Thoracic aorta (tissue), 2 donors: ENCODE measurements around the gene TMEM212. TPM values are rescaled to one million over a fixed set of nuclear protein-coding genes. Genes with fewer than 3 reads are reported as not detected.

Experiments used
- ATAC-seq: fragments of 150-250 bp; one replicate; pipeline ENCODE4 v1.8.0; 2017; ENCODE audit warnings: low read depth; ENCODE audit not compliant: insufficient number of reproducible peaks, low FRiP score
- DNase-seq: peaks from one replicate; pipeline ENCODE4 v3.0.0-alpha.2; 2020; ENCODE audit warnings: low spot score
- H3K27ac ChIP-seq, 2 donors: fragments of 200-600 bp; sonication (generic); 1 replicate in 1 of 2; 2 replicates in 1 of 2; pipeline ENCODE4 v1.5.1; 2016; ENCODE audit warnings: mild to moderate bottlenecking in 2 of 2, moderate library complexity in 2 of 2
- H3K27me3 ChIP-seq: fragments of 200-600 bp; sonication (generic); replicated peaks from 2 replicates; pipeline ENCODE4 v1.6.0; 2016; ENCODE audit warnings: mild to moderate bottlenecking; ENCODE audit not compliant: insufficient read depth
- H3K36me3 ChIP-seq: fragments of 200-600 bp; sonication (generic); one replicate; pipeline ENCODE4 v1.5.1; 2016
- H3K4me1 ChIP-seq, 2 donors: fragments of 200-600 bp; sonication (generic); 1 replicate in 1 of 2; 2 replicates in 1 of 2; pipeline versions ENCODE4 v1.5.1 to v1.6.0; 2016; ENCODE audit warnings: low read depth in 2 of 2, mild to moderate bottlenecking in 1 of 2; ENCODE audit not compliant: control insufficient read depth in 1 of 2
- H3K4me3 ChIP-seq: fragments of 200-600 bp; sonication (generic); 2 replicates; pipeline ENCODE4 v1.5.1; 2016; ENCODE audit warnings: mild to moderate bottlenecking
- H3K9me3 ChIP-seq: fragments of 200-600 bp; sonication (generic); 2 replicates; pipeline ENCODE4 v1.5.1; 2016
- total RNA-seq, 2 donors: library from RNA; depleted of rRNA; stranded (reverse); fragments of >200 nt; gene quantifications; one replicate each; pipeline versions ENCODE4 v1.1.0 to v1.2.3, GENCODE V29; 2016
- TF ChIP-seq, protein P1 (sequence below): fragments of 200-600 bp; sonication (generic); IDR thresholded peaks from one replicate; pipeline ENCODE4 v1.5.1; 2019; ENCODE audit warnings: antibody characterized with exemption

The TMEM212 gene
- total RNA-seq, 2 donors from 2014 or later: not detected

DNA sequence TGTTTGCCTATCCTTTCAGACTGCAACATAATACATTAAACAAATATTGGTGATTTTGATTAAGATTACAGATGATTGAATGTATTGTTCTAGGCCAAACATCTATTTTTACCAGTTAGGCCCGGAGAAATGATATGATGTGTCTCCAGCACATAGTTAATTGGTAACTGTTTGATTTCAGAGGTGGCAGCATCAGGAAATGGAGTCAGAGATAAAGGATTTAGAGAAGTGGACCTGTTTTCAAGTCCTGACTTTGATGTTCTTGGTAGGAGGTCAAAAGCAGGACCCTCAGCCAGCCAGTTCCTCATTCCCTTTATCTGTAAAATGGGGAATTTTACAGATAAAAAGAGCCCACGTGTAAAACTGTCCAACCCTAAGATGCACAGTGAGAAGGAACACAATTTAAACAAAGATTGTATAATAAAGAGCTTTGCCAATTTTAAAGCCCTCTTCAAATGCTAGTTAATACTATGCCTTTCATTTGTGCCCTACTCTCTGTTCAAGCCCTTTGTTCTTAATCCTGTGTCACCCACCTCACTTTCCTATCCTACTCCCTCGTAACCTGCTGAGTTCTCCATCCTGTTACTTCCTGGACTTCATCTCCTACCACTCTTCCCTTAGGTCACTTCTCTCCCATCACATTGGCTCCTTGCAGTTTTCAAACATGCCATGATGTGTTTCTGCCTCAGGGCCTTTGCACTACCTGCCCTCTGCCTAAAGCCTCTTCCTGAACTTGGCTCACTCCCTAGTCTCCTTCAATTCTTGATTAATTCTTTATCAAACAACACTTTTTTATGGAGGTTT is 2.5 kb downstream of the TMEM212 start:
- no peak for ATAC-seq
- H3K9me3 ChIP-seq: no peaks in the 10 kb centered on the region

GRCh38 chr3:171846597-171846996 is 3.4 kb downstream of the TMEM212 start:
- H3K27me3 ChIP-seq: no peaks in the 10 kb centered on the region
- no peak for ATAC-seq
- TF ChIP-seq, protein P1, sequence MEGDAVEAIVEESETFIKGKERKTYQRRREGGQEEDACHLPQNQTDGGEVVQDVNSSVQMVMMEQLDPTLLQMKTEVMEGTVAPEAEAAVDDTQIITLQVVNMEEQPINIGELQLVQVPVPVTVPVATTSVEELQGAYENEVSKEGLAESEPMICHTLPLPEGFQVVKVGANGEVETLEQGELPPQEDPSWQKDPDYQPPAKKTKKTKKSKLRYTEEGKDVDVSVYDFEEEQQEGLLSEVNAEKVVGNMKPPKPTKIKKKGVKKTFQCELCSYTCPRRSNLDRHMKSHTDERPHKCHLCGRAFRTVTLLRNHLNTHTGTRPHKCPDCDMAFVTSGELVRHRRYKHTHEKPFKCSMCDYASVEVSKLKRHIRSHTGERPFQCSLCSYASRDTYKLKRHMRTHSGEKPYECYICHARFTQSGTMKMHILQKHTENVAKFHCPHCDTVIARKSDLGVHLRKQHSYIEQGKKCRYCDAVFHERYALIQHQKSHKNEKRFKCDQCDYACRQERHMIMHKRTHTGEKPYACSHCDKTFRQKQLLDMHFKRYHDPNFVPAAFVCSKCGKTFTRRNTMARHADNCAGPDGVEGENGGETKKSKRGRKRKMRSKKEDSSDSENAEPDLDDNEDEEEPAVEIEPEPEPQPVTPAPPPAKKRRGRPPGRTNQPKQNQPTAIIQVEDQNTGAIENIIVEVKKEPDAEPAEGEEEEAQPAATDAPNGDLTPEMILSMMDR: no peak
- H3K36me3 ChIP-seq: no peaks in the 10 kb centered on the region
- no peaks in the 10 kb centered on the region for H3K9me3 ChIP-seq
- no peak overlapping the region for H3K4me3 ChIP-seq
- peaks cover 10 to 24% of the 10 kb centered on the region in 2 donors for H3K4me1 ChIP-seq
- no peak for DNase-seq
- H3K27ac ChIP-seq: no peak overlapping the region

More for the DNA sequence above, 2.5 kb downstream of the TMEM212 start:
- Histone ChIP-seq H3K36me3 (no peaks in the 10 kb centered on the region), H3K4me1 (peaks cover 9 to 15% of the 10 kb centered on the region in 2 donors), H3K27me3 (no peaks in the 10 kb centered on the region), H3K4me3 (no peak overlapping the region), H3K27ac (no peak overlapping the region)
- TF ChIP-seq, protein P1: no peak
- no peak for DNase-seq

DNA sequence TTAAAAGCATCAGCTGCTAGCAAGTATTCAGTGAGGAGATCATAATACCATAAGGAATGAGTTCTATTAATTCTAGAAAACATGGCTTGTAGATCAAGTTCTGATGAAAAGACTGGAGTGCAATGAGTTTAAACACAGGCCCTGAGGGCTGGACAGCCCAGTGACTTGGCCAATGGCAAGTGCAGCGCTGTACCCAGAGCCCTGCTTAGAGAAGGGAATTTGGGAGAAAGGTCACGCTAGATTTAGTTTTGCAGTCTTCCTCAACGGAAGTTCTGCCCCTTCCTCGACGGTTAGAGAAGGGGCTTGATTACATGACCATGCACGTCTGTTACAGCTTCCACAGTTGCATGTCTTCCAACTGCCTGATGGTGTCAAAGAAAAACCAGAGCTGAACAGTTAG is 4.0 kb downstream of the TMEM212 start:
- no peak overlapping the region for H3K4me3 ChIP-seq
- TF ChIP-seq, protein P1: no peak
- no peaks in the 10 kb centered on the region for H3K9me3 ChIP-seq
- no peaks in the 10 kb centered on the region for H3K27me3 ChIP-seq
- DNase-seq (no peak), ATAC-seq (no peak)
- no peaks in the 10 kb centered on the region for H3K36me3 ChIP-seq
- H3K4me1 ChIP-seq: peaks cover 10 to 26% of the 10 kb centered on the region in 2 donors
- H3K27ac ChIP-seq: no peak overlapping the region

DNA sequence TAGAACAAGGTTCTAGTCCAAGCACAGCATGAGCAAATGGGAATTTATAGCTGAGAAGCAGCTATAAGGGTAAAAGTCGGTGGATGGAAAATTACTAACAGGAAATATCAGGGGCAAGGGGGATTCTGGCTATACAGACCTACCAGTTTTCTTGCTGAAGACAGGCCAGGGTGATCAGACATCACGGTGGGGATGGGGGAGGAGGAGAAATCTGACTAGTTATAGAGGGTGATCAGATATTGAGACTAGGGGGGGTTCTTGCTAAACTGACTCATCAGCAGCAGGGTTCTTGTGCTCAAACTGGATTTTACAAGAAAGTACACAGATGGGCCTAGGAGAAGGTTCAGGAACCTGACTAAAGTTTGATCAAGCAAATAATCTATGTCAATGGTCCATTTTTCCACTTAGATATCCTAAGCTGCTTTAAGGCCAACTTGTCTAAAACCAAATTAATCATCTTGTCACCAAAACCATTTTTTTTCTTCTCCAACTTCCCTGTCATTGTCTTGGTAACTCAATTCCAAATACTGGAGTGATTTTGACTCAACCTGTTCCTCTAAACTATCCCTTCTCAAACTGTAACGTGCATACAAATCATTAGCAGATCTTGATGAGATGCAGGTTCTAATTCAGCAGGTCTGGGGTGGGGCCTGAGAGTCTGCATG is 4.6 kb downstream of the TMEM212 start:
- no peaks in the 10 kb centered on the region for H3K36me3 ChIP-seq
- TF ChIP-seq, protein P1: no peak
- DNase-seq (no peak), ATAC-seq (no peak)
- no peak overlapping the region for H3K27ac ChIP-seq
- peaks cover 10 to 26% of the 10 kb centered on the region in 2 donors for H3K4me1 ChIP-seq
- H3K4me3 ChIP-seq: no peak overlapping the region
- no peaks in the 10 kb centered on the region for H3K9me3 ChIP-seq
- no peaks in the 10 kb centered on the region for H3K27me3 ChIP-seq

DNA sequence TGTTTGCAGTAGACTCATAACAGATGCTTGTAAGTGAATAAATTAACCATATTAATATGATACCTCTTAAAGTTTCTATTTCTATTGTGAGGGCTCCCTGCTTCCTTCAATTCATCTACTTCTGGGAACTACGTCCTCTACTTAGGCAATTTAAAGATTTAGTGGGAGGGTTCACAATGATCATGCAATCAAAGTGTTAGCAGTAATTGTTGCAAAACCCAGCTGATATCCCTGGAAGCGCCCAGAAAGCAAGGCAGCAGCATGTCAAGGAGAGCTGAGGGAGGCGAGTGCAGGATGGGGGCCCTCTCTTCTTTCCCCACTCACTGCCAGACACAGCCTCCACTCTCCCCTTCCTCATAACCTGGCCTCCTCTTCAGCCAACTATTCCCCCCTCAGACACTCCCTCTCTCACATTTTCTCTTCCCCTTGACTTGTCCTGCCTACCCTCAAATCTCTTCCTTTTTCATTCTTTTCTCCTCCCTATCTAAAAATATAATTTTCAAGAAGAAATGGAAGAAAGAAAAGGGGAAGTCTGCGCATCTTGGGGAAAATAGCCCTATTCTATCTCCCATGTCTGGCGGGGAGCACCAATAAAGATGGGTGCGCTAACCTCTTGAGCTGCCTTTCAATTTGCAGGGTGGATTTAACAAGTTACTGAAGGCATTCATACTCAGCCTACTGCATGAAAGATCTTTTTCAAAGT is 6.6 kb downstream of the TMEM212 start:
- Histone ChIP-seq H3K27ac (no peak overlapping the region), H3K4me1 (peaks cover 10 to 26% of the 10 kb centered on the region in 2 donors), H3K4me3 (no peak overlapping the region), H3K36me3 (no peaks in the 10 kb centered on the region), H3K27me3 (no peaks in the 10 kb centered on the region), H3K9me3 (peaks cover 4% of the 10 kb centered on the region)
- TF ChIP-seq, protein P1: no peak
- ATAC-seq (no peak), DNase-seq (no peak)
